Measurements from ENCODE around the gene GSTM5. TPM values are rescaled to one million over a fixed set of nuclear protein-coding genes. Genes with fewer than 3 reads are reported as not detected.

The GSTM5 gene
- polyA plus RNA-seq, 3 donors, result not detected

DNA sequence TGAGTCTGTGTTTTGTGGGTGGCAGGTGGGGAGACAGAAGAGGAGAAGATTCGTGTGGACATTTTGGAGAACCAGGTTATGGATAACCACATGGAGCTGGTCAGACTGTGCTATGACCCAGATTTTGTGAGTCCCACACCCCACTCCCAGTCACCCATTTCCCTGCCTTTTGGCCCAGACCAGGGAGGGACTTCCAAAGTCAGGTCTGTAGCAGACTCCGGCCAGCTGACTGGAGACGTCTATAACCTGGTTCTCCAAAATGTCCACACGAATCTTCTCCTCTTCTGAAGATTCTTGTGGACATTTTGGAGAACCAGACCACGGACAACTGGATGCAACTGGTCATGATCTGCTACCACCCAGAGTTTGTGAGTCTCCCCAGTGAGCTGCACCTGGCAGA is 1.6 kb downstream of the GSTM5 start:
- no peaks in the 10 kb centered on the region for H4K20me1 ChIP-seq (ENCODE audit: insufficient read depth, low read length)
- no peak for DNase-seq
- H3K4me1 ChIP-seq (ENCODE audit: control insufficient read depth in 1 of 2, insufficient read depth in 2 of 2, low read length in 2 of 2), result peaks cover 7 to 8% of the 10 kb centered on the region in 2 donors
- intact Hi-C loops (cut with micrococcal nuclease), result no loop called here
- H2AFZ ChIP-seq (ENCODE audit: insufficient read depth, low read depth, low read length, poor library complexity, severe bottlenecking), result no peak overlapping the region
- H3K27me3 ChIP-seq (ENCODE audit: control insufficient read depth in 2 of 2, insufficient read depth in 2 of 2, low read length in 2 of 2), result peaks cover 0 to 11% of the 10 kb centered on the region in 2 donors
- Mint-ChIP-seq H3K27ac (no peak overlapping the region), H3K4me3 (no peak overlapping the region), H3K9me3 (peaks cover 7 to 19% (median 13%) of the 10 kb centered on the region in 7 donors), H3K4me1 (peaks cover 9% of the 10 kb centered on the region), H3K27me3 (ENCODE audit: low read depth in 3 of 3) (peaks cover 3 to 13% (median 11%) of the 10 kb centered on the region in 3 donors), H3K36me3 (peaks cover 0 to 8% of the 10 kb centered on the region in 2 donors)
- no peak overlapping the region for H3K4me3 ChIP-seq (replicated peaks in 1 of 3; ENCODE audit: low read depth in 2 of 3, low read length in 3 of 3)
- H3K27ac ChIP-seq (ENCODE audit: low read depth in 1 of 2, low read length in 2 of 2), result no peak overlapping the region
- H3K36me3 ChIP-seq (replicated peaks in 1 of 2; ENCODE audit: control insufficient read depth in 1 of 2, insufficient read depth in 2 of 2, low read length in 2 of 2), result no peaks in the 10 kb centered on the region
- H3K9me3 ChIP-seq (replicated peaks in 1 of 2; ENCODE audit: control insufficient read depth in 1 of 2, insufficient read depth in 1 of 2, low read length in 2 of 2), result peaks cover 14 to 15% of the 10 kb centered on the region in 2 donors
- 86% methylated on average over 4 of the region's 5 CpGs for WGBS (ENCODE audit: insufficient coverage)
- TF ChIP-seq, protein P1, sequence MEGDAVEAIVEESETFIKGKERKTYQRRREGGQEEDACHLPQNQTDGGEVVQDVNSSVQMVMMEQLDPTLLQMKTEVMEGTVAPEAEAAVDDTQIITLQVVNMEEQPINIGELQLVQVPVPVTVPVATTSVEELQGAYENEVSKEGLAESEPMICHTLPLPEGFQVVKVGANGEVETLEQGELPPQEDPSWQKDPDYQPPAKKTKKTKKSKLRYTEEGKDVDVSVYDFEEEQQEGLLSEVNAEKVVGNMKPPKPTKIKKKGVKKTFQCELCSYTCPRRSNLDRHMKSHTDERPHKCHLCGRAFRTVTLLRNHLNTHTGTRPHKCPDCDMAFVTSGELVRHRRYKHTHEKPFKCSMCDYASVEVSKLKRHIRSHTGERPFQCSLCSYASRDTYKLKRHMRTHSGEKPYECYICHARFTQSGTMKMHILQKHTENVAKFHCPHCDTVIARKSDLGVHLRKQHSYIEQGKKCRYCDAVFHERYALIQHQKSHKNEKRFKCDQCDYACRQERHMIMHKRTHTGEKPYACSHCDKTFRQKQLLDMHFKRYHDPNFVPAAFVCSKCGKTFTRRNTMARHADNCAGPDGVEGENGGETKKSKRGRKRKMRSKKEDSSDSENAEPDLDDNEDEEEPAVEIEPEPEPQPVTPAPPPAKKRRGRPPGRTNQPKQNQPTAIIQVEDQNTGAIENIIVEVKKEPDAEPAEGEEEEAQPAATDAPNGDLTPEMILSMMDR (IDR thresholded peaks at IDR 0.05), result no peak
- no peak overlapping the region for H3K9ac ChIP-seq (ENCODE audit: insufficient read depth, low read length, poor library complexity, severe bottlenecking)
- no peaks in the 10 kb centered on the region for H3K79me2 ChIP-seq (ENCODE audit: insufficient read depth, low read length)
- no peak overlapping the region for H3K4me2 ChIP-seq (replicated peaks; ENCODE audit: extremely low read depth, low read length, poor library complexity, severe bottlenecking)

- Histone ChIP-seq H3K27ac (ENCODE audit: low read depth in 1 of 2, low read length in 2 of 2) (no peak overlapping the region), H2AFZ (ENCODE audit: insufficient read depth, low read depth, low read length, poor library complexity, severe bottlenecking) (no peak overlapping the region), H4K20me1 (ENCODE audit: insufficient read depth, low read length) (no peaks in the 10 kb centered on the region), H3K4me1 (ENCODE audit: control insufficient read depth in 1 of 2, insufficient read depth in 2 of 2, low read length in 2 of 2) (peaks cover 7 to 8% of the 10 kb centered on the region in 2 donors), H3K9me3 (replicated peaks in 1 of 2; ENCODE audit: control insufficient read depth in 1 of 2, insufficient read depth in 1 of 2, low read length in 2 of 2) (peaks cover 2 to 5% of the 10 kb centered on the region in 2 donors), H3K4me3 (replicated peaks in 1 of 3; ENCODE audit: low read depth in 2 of 3, low read length in 3 of 3) (no peak overlapping the region), H3K27me3 (ENCODE audit: control insufficient read depth in 2 of 2, insufficient read depth in 2 of 2, low read length in 2 of 2) (peaks cover 0 to 11% of the 10 kb centered on the region in 2 donors), H3K9ac (ENCODE audit: insufficient read depth, low read length, poor library complexity, severe bottlenecking) (no peak overlapping the region), H3K4me2 (replicated peaks; ENCODE audit: extremely low read depth, low read length, poor library complexity, severe bottlenecking) (no peak overlapping the region), H3K79me2 (ENCODE audit: insufficient read depth, low read length) (no peaks in the 10 kb centered on the region), H3K36me3 (replicated peaks in 1 of 2; ENCODE audit: control insufficient read depth in 1 of 2, insufficient read depth in 2 of 2, low read length in 2 of 2) (no peaks in the 10 kb centered on the region)
- peaks cover 0 to 7% (median 3%) of the 10 kb centered on the region in 7 donors for H3K9me3 Mint-ChIP-seq
- H3K27me3 Mint-ChIP-seq (ENCODE audit: low read depth in 3 of 3), result peaks cover 3 to 13% (median 11%) of the 10 kb centered on the region in 3 donors
- no peak for DNase-seq
- no peak overlapping the region for H3K27ac Mint-ChIP-seq
- H3K4me1 Mint-ChIP-seq, result peaks cover 9% of the 10 kb centered on the region
- TF ChIP-seq, protein P1 (IDR thresholded peaks at IDR 0.05), result no peak
- WGBS (ENCODE audit: insufficient coverage), result 95% methylated on average over 11 of the region's 12 CpGs
- no peak overlapping the region for H3K4me3 Mint-ChIP-seq
- H3K36me3 Mint-ChIP-seq, result no peaks in the 10 kb centered on the region
- intact Hi-C loops (cut with micrococcal nuclease), result no loop called here
Measured at GRCh38 chr1:109714661-109715372, 2.8 kb downstream of the GSTM5 start.

Data from CD14-positive monocyte (primary cell).